Activated CD8-positive, alpha-beta memory T cell treated with anti-CD3 and anti-CD28 coated beads, Interleukin-2, amount 50 U/mL, for 24 hours (primary cell): ENCODE measurements around the gene REEP1.

Source experiments
- DNase-seq: peaks from one replicate; pipeline ENCODE4 v3.0.0-alpha.2; 2020; ENCODE audit errors: extremely low read depth

Gene REEP1

DNA sequence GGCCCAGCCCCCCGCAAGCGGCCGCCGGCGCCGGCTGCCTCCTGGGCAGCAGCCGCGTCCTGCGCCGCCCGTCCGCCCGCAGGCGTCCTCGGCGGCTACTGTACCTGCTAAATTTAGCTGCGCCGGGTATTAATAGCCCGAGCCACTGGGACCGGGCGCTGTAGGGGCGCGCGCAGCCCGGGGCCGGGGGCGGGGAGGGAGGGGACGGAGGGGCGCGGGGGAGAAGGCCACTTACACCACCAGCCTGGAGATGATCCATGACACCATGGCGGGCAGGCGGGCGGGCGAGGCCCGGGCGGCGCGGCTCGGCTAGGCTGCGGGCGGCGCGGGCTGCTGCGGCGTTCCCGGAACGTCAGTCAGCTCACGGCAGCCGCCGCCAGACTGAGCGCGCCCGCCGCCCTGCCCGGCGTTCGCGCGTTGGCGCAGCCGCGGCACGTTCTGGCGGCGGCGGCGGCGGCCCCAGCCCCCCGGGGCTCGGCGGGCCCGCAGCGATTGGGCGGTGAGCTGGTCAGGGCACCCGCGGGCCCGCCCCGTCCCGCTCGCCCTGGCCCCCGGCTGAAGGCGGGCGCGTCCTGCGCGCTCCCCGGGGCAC, at the start of gene REEP1:
REEP1 (minus strand) TSS at position 383 of the 592 bp plus-strand sequence; CDS start at position 267, 116 bp downstream.
- no peak for DNase-seq

GRCh38 chr2:86383844-86384243, 46.4 kb upstream of the REEP1 start:
- no peak for DNase-seq

- no peak for DNase-seq
Measured at GRCh38 chr2:86382698-86383097, 45.3 kb upstream of the REEP1 start.

DNA sequence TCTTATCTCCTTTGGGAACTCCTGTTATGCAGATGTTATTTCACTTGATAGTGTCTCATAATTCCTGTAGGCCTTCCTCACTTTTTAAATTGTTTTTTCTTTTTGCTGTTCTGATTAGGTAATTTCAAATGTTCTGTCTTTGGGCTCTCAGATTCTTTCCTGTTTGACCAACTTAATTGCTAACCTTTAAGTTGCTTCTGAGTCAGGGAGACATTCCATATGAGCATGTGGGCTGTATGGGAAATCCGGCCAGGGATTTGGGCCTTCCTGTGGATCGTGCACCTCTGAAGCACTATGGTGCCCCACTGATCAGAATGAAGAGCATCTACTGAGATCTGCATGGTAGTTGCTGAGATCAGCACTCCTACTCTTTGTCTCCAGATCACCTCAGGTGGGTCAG, 44.7 kb upstream of the REEP1 start:
- DNase-seq: no peak

DNA sequence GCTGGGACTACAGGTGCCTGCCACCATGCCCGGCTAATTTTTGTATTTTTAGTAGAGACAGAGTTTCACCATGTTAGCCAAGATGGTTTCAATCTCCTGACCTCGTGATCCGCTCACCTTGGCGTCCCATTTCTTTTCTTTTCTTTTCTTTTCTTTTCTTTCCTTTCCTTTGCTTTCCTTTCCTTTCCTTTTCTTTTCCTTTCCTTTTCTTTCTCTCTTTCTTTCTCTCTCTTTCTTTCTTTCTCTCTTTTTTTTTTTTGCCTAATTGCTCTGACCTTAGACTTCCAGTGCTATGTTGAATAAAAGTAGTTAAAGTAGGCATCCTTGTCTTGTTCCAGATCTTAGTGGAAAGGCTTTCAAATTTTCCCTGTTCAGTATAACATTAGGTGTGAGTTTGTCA, 41.0 kb upstream of the REEP1 start:
- no peak for DNase-seq

GRCh38 chr2:86375623-86376022, 38.2 kb upstream of the REEP1 start:
- DNase-seq: no peak

GRCh38 chr2:86372641-86373502, 35.4 kb upstream of the REEP1 start:
- no peak for DNase-seq

DNA sequence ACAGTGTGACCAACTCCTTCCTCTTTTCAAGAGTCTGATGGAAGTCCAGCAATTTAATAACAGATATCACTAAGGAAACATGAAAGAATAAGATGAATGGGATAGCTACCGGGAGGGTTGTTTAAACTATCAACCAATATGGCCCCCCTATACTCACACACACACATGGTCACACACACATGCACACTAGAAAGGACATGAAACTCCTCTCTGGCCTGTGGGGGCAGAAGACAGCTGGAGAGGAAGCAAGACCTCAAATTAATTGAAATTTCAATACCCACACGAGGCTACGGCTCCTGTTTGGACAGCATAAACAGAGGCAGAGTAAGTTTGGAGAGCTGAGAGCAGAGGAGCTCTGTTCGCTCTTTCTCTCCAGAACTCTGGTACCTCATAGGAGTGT, 34.7 kb upstream of the REEP1 start:
- no peak for DNase-seq

DNA sequence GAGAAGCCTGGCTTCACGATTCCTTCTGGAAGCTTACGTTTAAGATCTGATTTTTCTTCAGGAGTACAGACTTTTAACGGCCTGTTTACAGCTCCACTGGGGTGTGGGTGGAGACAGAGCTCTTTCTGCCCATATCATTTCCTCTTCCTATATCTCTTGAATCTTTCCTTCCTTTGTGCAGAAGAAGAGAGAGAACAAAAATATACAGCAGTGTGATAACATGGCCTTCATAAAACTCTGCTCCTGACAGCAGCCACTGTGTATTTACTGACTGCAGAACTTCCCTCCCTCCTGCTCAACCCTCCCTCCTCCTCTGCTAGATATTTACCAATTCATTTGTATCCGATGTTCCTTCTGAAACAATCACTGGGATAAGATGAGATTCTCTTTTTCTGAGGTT, 34.1 kb upstream of the REEP1 start:
- no peak for DNase-seq

GRCh38 chr2:86370579-86370978, 33.2 kb upstream of the REEP1 start:
- DNase-seq: no peak

- no peak for DNase-seq
Measured at GRCh38 chr2:86368161-86368824, 30.9 kb upstream of the REEP1 start.

GRCh38 chr2:86367499-86367777, 30.0 kb upstream of the REEP1 start:
- no peak for DNase-seq

DNA sequence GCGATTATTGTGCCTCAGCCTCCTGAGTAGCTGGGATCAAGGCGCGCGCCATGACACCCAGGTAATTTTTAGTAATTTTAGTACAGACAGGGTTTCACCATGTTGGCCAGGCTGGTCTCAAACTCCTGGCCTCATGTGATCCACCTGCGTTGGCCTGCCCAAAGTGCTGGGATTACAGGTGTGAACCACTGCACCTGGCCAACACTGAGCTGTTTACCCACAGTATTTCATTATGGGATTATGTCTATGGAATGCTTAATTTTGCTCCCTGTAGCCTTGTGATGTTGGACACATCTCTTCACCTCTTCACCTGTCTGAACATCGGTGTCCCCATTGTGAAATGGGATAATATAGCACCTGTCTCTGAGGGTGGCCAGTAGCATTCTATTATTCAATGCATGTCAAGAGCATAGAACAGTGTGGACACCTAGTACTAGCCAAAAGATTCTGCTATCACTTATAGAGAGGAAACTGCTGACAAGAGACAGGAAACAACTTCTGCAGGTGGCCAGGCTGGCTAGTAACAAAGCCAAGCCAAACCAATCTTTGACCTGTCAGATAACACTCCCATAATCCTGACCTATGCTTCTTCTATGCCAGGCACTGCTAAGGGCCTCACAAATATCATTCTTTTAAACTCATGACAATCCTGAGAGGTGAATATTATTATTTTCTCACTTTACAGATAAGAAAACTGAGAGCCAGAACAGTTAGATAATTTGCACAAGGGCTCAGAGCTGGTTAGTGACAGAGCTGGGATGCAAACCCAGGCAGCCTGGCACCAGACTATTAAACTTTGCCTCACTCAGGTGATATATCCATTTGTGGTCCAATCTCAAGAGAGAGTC, 29.4 kb upstream of the REEP1 start:
- DNase-seq: no peak

- no peak for DNase-seq
Measured at GRCh38 chr2:86364894-86365293, 27.5 kb upstream of the REEP1 start.

DNA sequence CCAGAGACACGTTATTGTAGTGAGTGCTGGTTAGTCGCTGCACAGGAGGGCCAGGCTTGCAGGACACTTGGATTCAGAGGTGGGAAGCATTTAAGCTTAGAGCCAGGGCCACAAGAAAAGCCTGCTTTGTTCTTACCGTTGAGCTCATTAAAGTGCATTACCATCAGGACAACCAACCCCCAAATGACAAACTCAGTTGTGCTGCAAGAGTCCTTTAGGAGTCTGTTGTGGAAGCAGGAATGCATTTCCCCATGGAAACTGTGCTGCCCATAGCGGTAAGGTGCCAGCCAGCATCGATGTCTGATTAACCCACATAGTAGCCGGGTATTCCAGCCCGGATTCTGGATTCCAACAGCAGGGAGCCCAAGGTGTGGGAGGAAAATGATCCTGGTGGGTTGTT, 23.4 kb upstream of the REEP1 start:
- DNase-seq: no peak

- DNase-seq: no peak
Measured at GRCh38 chr2:86358957-86359356, 21.5 kb upstream of the REEP1 start.

- DNase-seq: no peak
Measured at GRCh38 chr2:86357392-86357963, 20.1 kb upstream of the REEP1 start.

DNA sequence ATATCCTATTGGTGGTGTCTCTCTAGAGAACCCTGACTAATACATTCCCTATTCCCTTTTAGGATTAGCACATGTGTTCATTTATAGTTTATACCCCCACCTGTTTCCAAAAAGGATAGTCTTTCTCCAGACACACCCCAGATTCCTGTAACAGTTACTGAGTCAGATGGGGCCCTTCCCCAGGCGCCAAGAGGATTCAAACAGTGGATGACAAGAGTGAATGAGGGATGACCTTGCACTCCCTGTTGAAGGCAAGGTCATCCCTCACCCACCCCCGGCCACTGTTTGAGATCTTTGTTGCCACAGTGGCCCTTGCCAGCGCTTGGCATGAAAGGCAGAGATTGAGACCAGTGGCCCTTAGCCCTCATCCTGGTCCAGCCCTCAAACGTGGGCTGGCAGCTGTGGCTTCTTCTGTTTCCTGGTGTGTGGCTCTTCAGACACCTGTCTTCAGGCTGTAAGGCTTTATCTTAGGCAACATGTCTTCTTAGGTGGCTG, 15.3 kb upstream of the REEP1 start:
- DNase-seq: no peak

DNA sequence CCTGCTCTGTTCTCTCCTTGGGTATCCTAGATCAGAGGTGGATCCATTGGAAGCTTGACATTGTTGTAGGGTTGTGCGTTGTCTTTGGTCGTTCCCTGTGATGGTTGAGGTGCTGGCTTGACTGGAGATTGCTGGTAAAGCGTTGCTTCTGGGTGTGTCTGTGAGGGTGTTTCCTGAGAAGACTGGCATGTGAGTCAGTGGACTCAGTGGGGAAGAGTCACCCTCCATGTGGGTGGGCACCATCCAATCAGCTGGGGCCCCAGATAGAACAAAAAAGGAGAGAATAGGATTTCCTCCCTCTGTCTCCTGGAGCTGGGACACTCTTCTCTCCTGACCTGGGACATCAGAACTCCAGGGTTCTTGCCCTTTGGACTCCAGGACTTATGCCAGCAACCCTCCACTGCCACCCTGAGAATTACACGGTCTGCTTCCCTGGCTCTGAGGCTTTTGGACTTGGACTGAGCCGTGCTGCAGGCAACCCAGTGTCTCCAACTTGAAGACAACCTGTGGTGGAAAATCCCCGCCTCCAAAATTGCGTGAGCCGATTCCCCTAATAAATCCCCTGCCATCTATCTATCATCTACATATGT, 14.8 kb upstream of the REEP1 start:
- DNase-seq: no peak

- DNase-seq: no peak
Measured at GRCh38 chr2:86350751-86351150, 13.3 kb upstream of the REEP1 start.

- DNase-seq: no peak
Measured at GRCh38 chr2:86347401-86347800, 10.0 kb upstream of the REEP1 start.
